Endothelial cell of umbilical vein (primary cell): Measurements from ENCODE around the gene CACNA1S. TPM values are rescaled to one million over a fixed set of nuclear protein-coding genes. Genes with fewer than 3 reads are reported as not detected.

Experiments
- BruUV-seq: library from RNA; stranded (reverse); fragments of 400-500 nt; replicated peaks from 2 replicates; lab custom pipeline; 2021; lab: Mats Ljungman, UMichigan
- CTCF ChIA-PET: fragments of 300-600, 350-600 bp; sonication (Branson Sonifier 250); formaldehyde crosslinking; loops from one replicate; lab custom pipeline; 2021; ENCODE audit warnings: antibody characterized with exemption, inconsistent platforms; lab: Charles Lee
- POLR2A ChIA-PET: fragments of 300-600, 350-600 bp; sonication (Branson Sonifier 250); formaldehyde crosslinking; loops from one replicate; lab custom pipeline; 2021; ENCODE audit warnings: antibody characterized with exemption, inconsistent platforms; lab: Charles Lee
- DNase-seq: peaks from one replicate; pipeline ENCODE4 v3.0.0-alpha.2; 2011; ENCODE audit warnings: low read depth, low spot score
- FAIRE-seq: peaks from 2 replicates; lab custom pipeline; 2011; peaks lifted over from hg19 to GRCh38; lab: Jason Lieb, UNC
- H2AFZ ChIP-seq: 2 replicates; pipeline ENCODE4 v1.6.0; 2012; ENCODE audit warnings: low read depth, low read length, control low read depth, inconsistent platforms
- H3K27ac ChIP-seq: 2 replicates; pipeline ENCODE4 v1.5.1; 2011; ENCODE audit warnings: low read depth, mild to moderate bottlenecking, control low read depth, low read length, moderate library complexity; ENCODE audit not compliant: insufficient read depth
- H3K27me3 ChIP-seq, 2 experiments: 2 replicates each; pipeline versions ENCODE4 v1.6.0 to v1.6.1; 2011; ENCODE audit warnings: low read length in 2 of 2, mixed read lengths in 1 of 2; ENCODE audit not compliant: control insufficient read depth in 2 of 2, insufficient read depth in 2 of 2
- H3K36me3 ChIP-seq, 2 experiments: 2 replicates in 1 of 2; 3 replicates in 1 of 2; pipeline ENCODE4 v1.5.1; 2011; ENCODE audit warnings: low read length in 2 of 2, mild to moderate bottlenecking in 1 of 2, moderate library complexity in 1 of 2; ENCODE audit not compliant: control insufficient read depth in 2 of 2, insufficient read depth in 2 of 2; ENCODE audit errors: extremely low read depth in 1 of 2
- H3K4me1 ChIP-seq: 3 replicates; pipeline ENCODE4 v1.5.1; 2011; ENCODE audit warnings: mild to moderate bottlenecking, low read length; ENCODE audit not compliant: control insufficient read depth, insufficient read depth; ENCODE audit errors: extremely low read depth
- H3K4me2 ChIP-seq: 2 replicates; pipeline ENCODE4 v1.6.1; 2011; ENCODE audit warnings: low read length, control low read depth, mixed read lengths; ENCODE audit not compliant: insufficient read depth
- H3K4me3 ChIP-seq, 3 experiments: fragments of 200-600 bp in 1 of 3; sonication (generic), shearing (Covaris generic) in 1 of 3; replicated peaks in 1 of 3; 2 replicates each; pipeline ENCODE4 v1.5.1; 2011 to 2016; ENCODE audit warnings: control low read depth in 3 of 3, low read length in 3 of 3, mild to moderate bottlenecking in 2 of 3, inconsistent platforms in 1 of 3, low read depth in 1 of 3, moderate library complexity in 1 of 3; ENCODE audit not compliant: insufficient read depth in 1 of 3
- H3K79me2 ChIP-seq: 2 replicates; pipeline ENCODE4 v1.6.0; 2012; ENCODE audit warnings: low read length, inconsistent platforms; ENCODE audit not compliant: control insufficient read depth, insufficient read depth
- H3K9ac ChIP-seq: replicated peaks from 2 replicates; pipeline ENCODE3; 2011; ENCODE audit warnings: low read length, control low read depth; ENCODE audit not compliant: insufficient read depth; ENCODE audit errors: extremely low read depth
- H3K9me1 ChIP-seq: replicated peaks from 3 replicates; pipeline ENCODE4 v1.6.0; 2011; ENCODE audit warnings: mild to moderate bottlenecking, low read length; ENCODE audit not compliant: control insufficient read depth, insufficient read depth; ENCODE audit errors: extremely low read depth
- H3K9me3 ChIP-seq: replicated peaks from 2 replicates; pipeline ENCODE4 v1.5.1; 2012; ENCODE audit warnings: low read length, inconsistent platforms; ENCODE audit not compliant: control insufficient read depth, insufficient read depth
- H4K20me1 ChIP-seq: replicated peaks from 2 replicates; pipeline ENCODE3; 2011; ENCODE audit warnings: mild to moderate bottlenecking, low read length; ENCODE audit not compliant: control insufficient read depth, insufficient read depth; ENCODE audit errors: extremely low read depth
- CTCF ChIP-seq, 2 donors: IDR thresholded peaks; 1 replicate in 1 of 2; 2 replicates in 1 of 2; pipeline ENCODE4 v1.5.1; 2011; ENCODE audit warnings: low read length in 2 of 2, mild to moderate bottlenecking in 2 of 2, moderate library complexity in 2 of 2, control low read depth in 1 of 2, inconsistent platforms in 1 of 2, low read depth in 1 of 2; ENCODE audit not compliant: insufficient read depth in 1 of 2; ENCODE audit errors: extremely low read depth in 1 of 2
- EZH2 ChIP-seq: IDR thresholded peaks from 2 replicates; pipeline ENCODE4 v1.6.1; 2012; ENCODE audit warnings: borderline replicate concordance, low read depth, mild to moderate bottlenecking, moderate library complexity, low read length, inconsistent platforms; ENCODE audit not compliant: severe bottlenecking
- FOS ChIP-seq: IDR thresholded peaks from 2 replicates; pipeline ENCODE4 v1.6.1; 2011; ENCODE audit warnings: mild to moderate bottlenecking, low read length, moderate library complexity, borderline replicate concordance; ENCODE audit not compliant: insufficient read depth
- GATA2 ChIP-seq: IDR thresholded peaks from 2 replicates; pipeline ENCODE4 v1.7.0; 2011; ENCODE audit warnings: low read depth, mild to moderate bottlenecking, moderate library complexity, mixed read lengths, low read length; ENCODE audit not compliant: insufficient read length, insufficient read depth
- JUN ChIP-seq: IDR thresholded peaks from 2 replicates; pipeline ENCODE4 v1.6.1; 2011; ENCODE audit warnings: borderline replicate concordance, low read depth; ENCODE audit not compliant: insufficient read length, insufficient read depth
- MAX ChIP-seq: IDR thresholded peaks from 2 replicates; pipeline ENCODE4 v1.6.1; 2011; ENCODE audit not compliant: insufficient read depth, insufficient read length
- MYC ChIP-seq: IDR thresholded peaks from one replicate; pipeline ENCODE4 v1.6.1; 2011; ENCODE audit warnings: mild to moderate bottlenecking, low read depth, low read length
- POLR2A ChIP-seq: IDR thresholded peaks from 2 replicates; pipeline ENCODE4 v1.6.1; 2012; ENCODE audit warnings: low read depth, mild to moderate bottlenecking, control low read depth, low read length
- POLR2AphosphoS5 ChIP-seq: IDR thresholded peaks from 2 replicates; pipeline ENCODE4 v1.6.1; 2012; ENCODE audit warnings: low read depth, mild to moderate bottlenecking, control low read depth, low read length, moderate library complexity; ENCODE audit not compliant: insufficient read depth
- dilution Hi-C: fragments of 300-500 bp; cut with MboI; formaldehyde crosslinking; loops from one replicate; pipeline ENCODE4 v1.15.0; 2019; ENCODE audit warnings: low sequenced_read_pairs; ENCODE audit not compliant: extremely low pct_ligation_motif_present
- intact Hi-C: fragments of 100-400 bp; cut with micrococcal nuclease; formaldehyde crosslinking; loops from one replicate; pipeline ENCODE4 v1.10.0; 2022
- polyA plus RNA-seq, 4 experiments: library from polyadenylated mRNA; depleted of rRNA in 3 of 4; stranded (reverse) in 3 of 4; unstranded in 1 of 4; fragments of >200 nt; gene quantifications; 2 replicates each; pipeline versions ENCODE4 v1.2.1 to v1.2.3, GENCODE V29; 2011 to 2012; ENCODE audit warnings: missing spikeins in 1 of 4
- total RNA-seq: library from RNA; stranded (reverse); gene quantifications from 2 replicates; pipeline ENCODE4 v1.2.3, GENCODE V29; 2021

Gene CACNA1S
- total and polyA plus RNA-seq, 2 donors (not counting 3 experiments of a cell fraction or from before 2014, with no cell fraction given) = not detected

- peaks cover 25 to 33% of the 10 kb centered on the region in 2 experiments for H3K27me3 ChIP-seq
- TF ChIP-seq POLR2A = no peak
- TF ChIP-seq POLR2AphosphoS5 = no peak
- TF ChIP-seq FOS = no peak
- no peak for TF ChIP-seq CTCF (IDR thresholded peaks at IDR 0.05; ENCODE audit: extremely low read depth in 1 of 2, insufficient read depth in 1 of 2, low read depth in 1 of 2, low read length in 2 of 2)
- TF ChIP-seq EZH2 = no peak
- no peak for TF ChIP-seq JUN
- TF ChIP-seq MAX = no peak
- no peak for TF ChIP-seq GATA2
- TF ChIP-seq MYC = no peak
- peaks cover 8% of the 10 kb centered on the region for H3K4me1 ChIP-seq
- dilution Hi-C loops = no loop called here
- H3K4me2 ChIP-seq = no peak overlapping the region
- ChIA-PET CTCF (interaction anchor here (2.4 kb wide), 1 partner anchor 11 kb away, joined by 9 read pairs; no protein-coding TSS in a partner anchor), POLR2A (no interaction called here)
- no peak overlapping the region for H3K4me3 ChIP-seq
- no TSS peak for BruUV-seq
- no peaks in the 10 kb centered on the region for H3K9me1 ChIP-seq
- intact Hi-C loops = no loop called here
- no peak for FAIRE-seq
- no peak for DNase-seq
- no peaks in the 10 kb centered on the region for H4K20me1 ChIP-seq
- no peaks in the 10 kb centered on the region for H3K36me3 ChIP-seq
- H2AFZ ChIP-seq = no peak overlapping the region
- H3K27ac ChIP-seq = no peak overlapping the region
- no peak overlapping the region for H3K9ac ChIP-seq
- no peaks in the 10 kb centered on the region for H3K79me2 ChIP-seq
- no peaks in the 10 kb centered on the region for H3K9me3 ChIP-seq
These were observed 45.7 kb upstream of the CACNA1S start for GRCh38 chr1:201157949-201158348.
